ENCODE measurements around the gene FXR2. TPM values are rescaled to one million over a fixed set of nuclear protein-coding genes. Genes with fewer than 3 reads are reported as not detected.

The FXR2 gene
- total RNA-seq, 2 donors from 2014 or later = 34.7 to 66.2 TPM

DNA sequence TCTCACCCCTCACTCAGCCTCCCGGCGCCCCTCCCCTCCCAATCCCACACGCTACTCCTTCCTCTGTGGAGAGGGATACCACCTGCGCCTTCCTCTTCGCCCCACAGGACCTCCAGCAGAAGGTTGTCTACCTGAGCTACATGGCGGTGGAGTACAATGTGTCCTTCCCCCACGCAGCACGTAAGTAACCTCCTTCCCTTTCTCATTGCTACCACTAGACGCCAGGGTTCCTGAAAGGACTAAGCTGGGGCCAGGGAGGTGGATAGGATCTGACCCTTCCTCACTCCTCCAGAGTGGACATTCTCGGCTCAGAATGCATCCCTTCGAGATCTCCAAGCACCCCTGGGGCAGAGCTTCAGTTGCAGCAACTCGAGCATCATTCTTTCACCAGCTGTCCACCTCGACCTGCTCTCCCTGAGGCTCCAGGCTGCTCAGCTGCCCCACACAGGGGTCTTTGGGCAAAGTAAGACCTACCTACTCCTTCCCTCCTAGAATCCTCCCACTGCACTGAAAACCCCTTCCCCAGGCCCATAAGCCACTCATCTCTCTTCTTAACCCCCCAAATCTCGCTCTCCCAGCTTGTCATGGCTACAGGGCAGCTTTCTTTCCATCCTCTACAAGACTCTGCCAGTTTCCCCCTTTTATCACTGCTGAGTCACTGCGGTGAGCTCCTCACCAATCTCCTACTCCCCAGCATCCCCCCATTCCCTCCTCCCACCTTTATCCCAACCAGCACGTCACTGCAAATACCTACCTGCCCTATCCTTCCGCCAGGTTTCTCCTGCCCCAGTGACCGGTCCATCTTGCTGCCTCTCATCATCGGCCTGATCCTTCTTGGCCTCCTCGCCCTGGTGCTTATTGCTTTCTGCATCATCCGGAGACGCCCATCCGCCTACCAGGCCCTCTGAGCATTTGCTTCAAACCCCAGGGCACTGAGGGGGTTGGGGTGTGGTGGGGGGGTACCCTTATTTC is 33.8 kb downstream of the FXR2 start:
- no peak for ATAC-seq
- H3K9me3 Mint-ChIP-seq = no peaks in the 10 kb centered on the region

DNA sequence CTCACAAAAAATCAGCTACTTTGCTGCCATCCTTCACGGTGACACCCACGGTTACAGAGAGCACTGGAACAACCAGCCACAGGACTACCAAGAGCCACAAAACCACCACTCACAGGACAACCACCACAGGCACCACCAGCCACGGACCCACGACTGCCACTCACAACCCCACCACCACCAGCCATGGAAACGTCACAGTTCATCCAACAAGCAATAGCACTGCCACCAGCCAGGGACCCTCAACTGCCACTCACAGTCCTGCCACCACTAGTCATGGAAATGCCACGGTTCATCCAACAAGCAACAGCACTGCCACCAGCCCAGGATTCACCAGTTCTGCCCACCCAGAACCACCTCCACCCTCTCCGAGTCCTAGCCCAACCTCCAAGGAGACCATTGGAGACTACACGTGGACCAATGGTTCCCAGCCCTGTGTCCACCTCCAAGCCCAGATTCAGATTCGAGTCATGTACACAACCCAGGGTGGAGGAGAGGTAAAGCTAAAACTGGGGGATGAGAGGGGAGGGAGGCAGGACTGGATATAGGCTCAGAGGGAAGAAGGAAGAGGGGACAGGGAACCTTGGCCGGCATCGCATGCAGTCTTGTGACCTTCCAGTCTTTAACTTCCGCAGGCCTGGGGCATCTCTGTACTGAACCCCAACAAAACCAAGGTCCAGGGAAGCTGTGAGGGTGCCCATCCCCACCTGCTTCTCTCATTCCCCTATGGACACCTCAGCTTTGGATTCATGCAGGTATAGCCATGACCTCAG is 34.7 kb downstream of the FXR2 start:
- peak in 1 of 2 donors; percentile 76 for DNase-seq (ENCODE audit: low spot score in 2 of 2)
- ATAC-seq = peak; percentile 0 to 11
- peaks cover 49 to 73% of the 10 kb centered on the region in 2 donors for H3K36me3 Mint-ChIP-seq
- no peaks in the 10 kb centered on the region for H3K9me3 Mint-ChIP-seq
- peak overlapping the region; percentile 88 to 100 for H3K27ac Mint-ChIP-seq

More for the DNA sequence above, 33.8 kb downstream of the FXR2 start:
- peak overlapping the region; percentile 88 to 100 for H3K27ac Mint-ChIP-seq
- H3K36me3 Mint-ChIP-seq = peaks cover 46 to 71% of the 10 kb centered on the region in 2 donors
- DNase-seq (ENCODE audit: low spot score in 2 of 2) = no peak

DNA sequence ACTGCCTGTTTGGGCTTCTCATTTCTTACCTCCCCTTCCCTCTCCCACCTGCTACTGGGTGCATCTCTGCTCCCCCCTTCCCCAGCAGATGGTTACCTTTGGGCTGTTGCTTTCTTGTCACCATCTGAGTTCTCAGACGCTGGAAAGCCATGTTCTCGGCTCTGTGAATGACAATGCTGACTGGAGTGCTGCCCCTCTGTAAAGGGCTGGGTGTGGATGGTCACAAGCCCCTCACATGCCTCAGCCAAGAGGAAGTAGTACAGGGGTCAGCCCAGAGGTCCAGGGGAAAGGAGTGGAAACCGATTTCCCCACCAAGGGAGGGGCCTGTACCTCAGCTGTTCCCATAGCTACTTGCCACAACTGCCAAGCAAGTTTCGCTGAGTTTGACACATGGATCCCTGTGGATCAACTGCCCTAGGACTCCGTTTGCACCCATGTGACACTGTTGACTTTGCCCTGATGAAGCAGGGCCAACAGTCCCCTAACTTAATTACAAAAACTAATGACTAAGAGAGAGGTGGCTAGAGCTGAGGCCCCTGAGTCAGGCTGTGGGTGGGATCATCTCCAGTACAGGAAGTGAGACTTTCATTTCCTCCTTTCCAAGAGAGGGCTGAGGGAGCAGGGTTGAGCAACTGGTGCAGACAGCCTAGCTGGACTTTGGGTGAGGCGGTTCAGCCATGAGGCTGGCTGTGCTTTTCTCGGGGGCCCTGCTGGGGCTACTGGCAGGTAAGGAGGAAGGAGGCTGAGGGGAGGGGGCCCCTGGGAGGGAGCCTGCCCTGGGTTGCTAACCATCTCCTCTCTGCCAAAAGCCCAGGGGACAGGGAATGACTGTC is 35.5 kb downstream of the FXR2 start, which contains the start of gene CD68:
CD68 (plus strand) TSS at position 638 of the 833 bp plus-strand sequence; CDS start at position 678, 40 bp downstream.
- Mint-ChIP-seq H3K27ac (peak within 1 kb of the TSS; percentile 88 to 100), H3K36me3 (peaks cover 49 to 73% of the 10 kb centered on the region in 2 donors), H3K9me3 (no peaks in the 10 kb centered on the region)
- peak; percentile 65 to 77 for DNase-seq (ENCODE audit: low spot score in 2 of 2)
- peak; percentile 52 to 76 for ATAC-seq

DNA sequence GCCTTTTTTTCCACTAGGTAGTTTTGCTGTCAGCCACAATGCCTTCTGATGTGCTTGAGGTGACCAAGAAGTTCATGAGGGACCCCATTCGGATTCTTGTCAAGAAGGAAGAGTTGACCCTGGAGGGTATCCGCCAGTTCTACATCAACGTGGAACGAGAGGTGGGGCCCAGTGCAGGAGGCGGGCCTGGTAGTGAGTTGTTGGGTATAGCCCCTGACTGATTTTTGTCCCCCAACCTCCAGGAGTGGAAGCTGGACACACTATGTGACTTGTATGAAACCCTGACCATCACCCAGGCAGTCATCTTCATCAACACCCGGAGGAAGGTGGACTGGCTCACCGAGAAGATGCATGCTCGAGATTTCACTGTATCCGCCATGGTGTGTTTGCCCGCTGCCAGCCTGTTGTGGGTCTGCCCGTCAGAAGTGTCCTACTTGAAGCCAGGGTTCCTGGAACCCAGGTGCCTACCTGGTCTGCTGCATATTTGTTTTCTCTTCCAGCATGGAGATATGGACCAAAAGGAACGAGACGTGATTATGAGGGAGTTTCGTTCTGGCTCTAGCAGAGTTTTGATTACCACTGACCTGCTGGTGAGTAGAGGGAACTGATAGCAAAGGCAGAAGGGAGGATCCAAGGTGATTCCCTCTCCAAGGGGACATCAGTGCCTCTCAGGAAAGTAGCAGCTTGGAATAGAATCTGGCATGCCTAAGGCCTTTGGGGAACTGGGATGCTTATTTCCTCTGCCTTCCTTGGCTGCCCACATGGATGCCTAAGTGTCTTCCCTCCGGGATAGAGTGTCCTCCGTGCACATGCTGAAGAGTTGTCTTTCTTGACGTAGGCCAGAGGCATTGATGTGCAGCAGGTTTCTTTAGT is 37.1 kb downstream of the FXR2 start:
- peak overlapping the region; percentile 98 to 100 for H3K27ac Mint-ChIP-seq
- H3K9me3 Mint-ChIP-seq = no peaks in the 10 kb centered on the region
- peaks cover 54 to 86% of the 10 kb centered on the region in 2 donors for H3K36me3 Mint-ChIP-seq
- DNase-seq (ENCODE audit: low spot score in 2 of 2) (no peak), ATAC-seq (no peak)

DNA sequence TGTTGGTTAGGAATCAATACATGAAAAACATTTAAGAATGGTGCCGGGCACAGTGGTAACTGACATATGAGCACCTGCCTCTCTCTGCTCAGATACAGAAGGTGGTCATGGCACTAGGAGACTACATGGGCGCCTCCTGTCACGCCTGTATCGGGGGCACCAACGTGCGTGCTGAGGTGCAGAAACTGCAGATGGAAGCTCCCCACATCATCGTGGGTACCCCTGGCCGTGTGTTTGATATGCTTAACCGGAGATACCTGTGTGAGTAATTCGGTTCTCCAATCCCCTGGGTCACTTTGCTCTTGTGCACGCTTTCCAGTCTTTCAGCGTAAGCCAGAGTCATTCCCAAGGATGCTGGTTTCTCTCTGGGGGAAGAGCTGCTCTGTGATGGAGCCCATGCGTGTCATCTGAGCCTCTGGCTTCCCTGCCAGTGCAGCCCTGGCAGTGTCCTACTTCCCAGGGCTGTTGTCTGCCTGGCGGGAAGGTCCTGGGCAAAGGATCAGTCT is 38.2 kb downstream of the FXR2 start:
- no peak for DNase-seq (ENCODE audit: low spot score in 2 of 2)
- no peak for ATAC-seq
- H3K27ac Mint-ChIP-seq = peak overlapping the region; percentile 98 to 100

DNA sequence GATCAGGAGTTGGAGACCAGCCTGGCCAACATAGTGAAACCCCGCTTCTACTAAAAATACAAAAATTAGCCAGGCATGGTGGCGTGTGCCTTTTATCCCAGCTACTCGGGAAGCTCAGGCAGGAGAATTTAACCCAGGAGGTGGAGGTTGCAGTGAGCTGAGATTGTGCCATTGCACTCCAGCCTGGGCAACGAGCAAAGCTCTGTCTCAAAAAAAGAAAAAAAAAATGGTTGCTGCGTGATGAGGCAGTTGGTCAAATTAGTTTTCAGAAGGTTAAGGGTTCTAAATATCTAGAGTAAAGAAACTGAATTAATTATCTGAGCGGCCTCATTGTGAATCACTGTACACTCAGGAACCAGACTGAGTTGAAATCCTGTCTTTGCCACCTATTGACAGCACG is 38.7 kb downstream of the FXR2 start:
- no peak for ATAC-seq
- H3K9me3 Mint-ChIP-seq = no peaks in the 10 kb centered on the region
- H3K27ac Mint-ChIP-seq = peak overlapping the region; percentile 98 to 100
- H3K36me3 Mint-ChIP-seq = peaks cover 60 to 82% of the 10 kb centered on the region in 2 donors
- no peak for DNase-seq (ENCODE audit: low spot score in 2 of 2)

More for the DNA sequence above, 38.2 kb downstream of the FXR2 start:
- Mint-ChIP-seq H3K9me3 (no peaks in the 10 kb centered on the region), H3K36me3 (peaks cover 56 to 87% of the 10 kb centered on the region in 2 donors)

DNA sequence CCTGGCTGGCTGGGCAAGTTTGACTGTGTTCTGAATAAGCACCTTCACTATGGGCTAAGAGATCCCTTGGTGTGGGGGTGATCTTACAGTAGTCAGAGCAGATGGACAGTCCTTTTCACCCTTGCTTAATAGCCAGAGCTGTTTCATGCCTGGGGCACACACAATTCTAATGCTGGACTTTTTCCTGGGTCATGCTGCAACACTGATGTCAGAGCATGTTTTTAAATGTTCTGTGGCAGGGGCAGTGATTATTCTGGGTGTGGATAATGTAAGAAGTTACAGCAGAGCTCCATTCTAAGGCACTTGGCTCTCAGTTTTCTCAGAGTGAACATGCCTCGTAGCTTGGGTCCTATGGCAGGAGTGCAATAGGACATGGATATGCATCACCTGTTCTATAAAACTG is 39.2 kb downstream of the FXR2 start:
- Mint-ChIP-seq H3K36me3 (peaks cover 61 to 78% of the 10 kb centered on the region in 2 donors), H3K9me3 (no peaks in the 10 kb centered on the region), H3K27ac (peak overlapping the region; percentile 98 to 100)
- ATAC-seq (no peak), DNase-seq (ENCODE audit: low spot score in 2 of 2) (no peak)

DNA sequence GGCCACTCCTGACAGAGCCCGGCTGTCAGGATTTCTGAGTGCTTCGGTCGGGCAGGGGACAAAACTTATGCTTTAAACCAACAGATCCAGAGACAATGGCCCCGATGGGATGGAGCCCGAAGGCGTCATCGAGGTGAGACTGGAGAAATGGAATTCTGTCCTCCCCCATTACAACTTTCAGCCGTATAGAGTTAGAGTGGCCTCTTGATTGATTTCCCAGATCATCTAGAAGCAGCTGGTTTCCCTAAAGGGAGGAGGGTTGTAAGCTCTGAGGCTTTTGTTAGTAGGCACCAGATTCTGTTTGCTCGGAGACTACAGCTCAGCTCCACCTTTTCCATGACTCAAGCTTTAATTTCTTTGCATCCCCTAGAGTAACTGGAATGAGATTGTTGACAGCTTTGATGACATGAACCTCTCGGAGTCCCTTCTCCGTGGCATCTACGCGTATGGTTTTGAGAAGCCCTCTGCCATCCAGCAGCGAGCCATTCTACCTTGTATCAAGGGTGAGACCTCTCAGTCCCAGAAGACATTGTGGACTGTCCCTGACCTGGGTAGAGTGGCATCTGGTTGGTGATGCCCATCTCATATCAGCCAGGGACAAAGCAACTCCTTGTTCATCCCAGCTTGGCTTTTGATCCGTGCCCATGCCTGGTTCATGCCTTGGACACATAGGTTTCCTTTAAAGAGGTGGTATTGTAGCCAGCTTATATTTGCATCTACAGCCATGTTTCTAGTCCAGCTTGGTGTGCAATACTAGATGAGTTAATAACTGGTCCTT is 40.3 kb downstream of the FXR2 start:
- Mint-ChIP-seq H3K36me3 (peaks cover 61 to 72% of the 10 kb centered on the region in 2 donors), H3K27ac (peak overlapping the region; percentile 98 to 100), H3K9me3 (no peaks in the 10 kb centered on the region)
- DNase-seq (ENCODE audit: low spot score in 2 of 2) = no peak
- ATAC-seq = no peak

DNA sequence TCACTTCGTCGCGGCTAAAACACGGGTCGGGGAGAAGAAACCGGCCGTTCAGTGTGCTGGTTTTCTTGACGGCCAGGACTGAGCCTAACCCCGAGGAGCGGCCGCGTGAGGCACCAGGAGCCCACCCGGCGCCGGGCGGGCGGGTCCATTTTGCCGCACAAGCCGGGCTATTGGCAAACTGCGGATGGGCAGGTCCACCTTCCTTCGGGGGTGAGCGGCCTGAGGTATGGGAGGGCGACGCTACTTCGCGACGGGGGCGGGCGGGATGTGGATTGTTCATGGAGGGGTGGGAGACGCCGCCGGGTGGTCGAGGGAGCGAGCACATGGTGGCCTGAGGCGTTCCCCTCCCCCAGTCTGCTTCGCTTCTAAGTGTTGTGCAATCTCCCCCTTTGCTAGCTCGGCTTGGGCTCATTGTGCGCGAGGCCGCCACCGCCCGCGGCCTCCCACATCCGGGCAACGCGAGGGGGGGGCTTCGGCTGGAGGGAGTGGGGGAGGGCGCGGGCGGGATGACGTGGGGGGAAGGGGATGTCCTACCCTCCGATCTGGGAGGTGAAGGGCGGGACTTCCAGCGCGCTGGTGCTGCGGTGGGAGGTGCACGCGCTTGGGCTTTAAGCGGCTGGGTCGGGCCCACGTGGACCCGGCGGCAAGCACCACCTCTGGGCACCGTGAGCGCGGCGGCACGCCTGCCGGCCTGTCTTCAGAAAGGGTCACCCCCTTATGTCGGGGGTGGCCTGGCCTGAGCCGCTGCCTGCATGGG is 41.2 kb downstream of the FXR2 start:
- ATAC-seq (peak; percentile 42 to 45), DNase-seq (ENCODE audit: low spot score in 2 of 2) (peak; percentile 81 to 88)
- H3K27ac Mint-ChIP-seq = peak overlapping the region; percentile 98 to 100
- no peaks in the 10 kb centered on the region for H3K9me3 Mint-ChIP-seq
- peaks cover 61 to 64% of the 10 kb centered on the region in 2 donors for H3K36me3 Mint-ChIP-seq

DNA sequence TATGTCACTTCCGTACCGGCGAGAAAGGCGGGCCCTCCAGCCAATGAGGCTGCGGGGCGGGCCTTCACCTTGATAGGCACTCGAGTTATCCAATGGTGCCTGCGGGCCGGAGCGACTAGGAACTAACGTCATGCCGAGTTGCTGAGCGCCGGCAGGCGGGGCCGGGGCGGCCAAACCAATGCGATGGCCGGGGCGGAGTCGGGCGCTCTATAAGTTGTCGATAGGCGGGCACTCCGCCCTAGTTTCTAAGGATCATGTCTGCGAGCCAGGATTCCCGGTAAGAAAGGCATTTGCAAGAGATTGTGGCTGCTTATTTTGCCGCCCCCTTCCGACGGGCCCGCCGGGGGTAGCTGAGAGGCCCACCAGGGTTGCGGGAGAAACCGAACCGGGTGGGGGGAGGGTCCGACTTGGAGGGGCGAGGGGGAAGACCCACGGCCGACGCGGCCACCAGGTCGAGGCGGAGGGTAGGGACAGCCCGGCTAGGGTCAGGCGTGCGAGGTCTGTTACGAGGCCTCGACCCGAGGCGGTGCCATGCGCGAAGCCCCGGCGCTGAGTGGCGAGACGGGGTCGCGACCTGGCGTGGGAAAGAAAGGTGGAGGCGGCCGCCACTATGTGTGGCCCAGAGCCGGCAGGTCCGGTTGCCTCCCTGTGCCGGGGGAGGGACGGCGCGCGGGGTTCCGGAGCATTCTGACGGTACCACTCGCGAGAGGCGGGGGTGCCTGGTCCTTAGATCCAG is 41.9 kb downstream of the FXR2 start:
- DNase-seq (ENCODE audit: low spot score in 2 of 2) (peak; percentile 100), ATAC-seq (peak; percentile 89 to 91)
- Mint-ChIP-seq H3K36me3 (peaks cover 58 to 59% of the 10 kb centered on the region in 2 donors), H3K27ac (peak overlapping the region; percentile 98 to 100), H3K9me3 (no peaks in the 10 kb centered on the region)

DNA sequence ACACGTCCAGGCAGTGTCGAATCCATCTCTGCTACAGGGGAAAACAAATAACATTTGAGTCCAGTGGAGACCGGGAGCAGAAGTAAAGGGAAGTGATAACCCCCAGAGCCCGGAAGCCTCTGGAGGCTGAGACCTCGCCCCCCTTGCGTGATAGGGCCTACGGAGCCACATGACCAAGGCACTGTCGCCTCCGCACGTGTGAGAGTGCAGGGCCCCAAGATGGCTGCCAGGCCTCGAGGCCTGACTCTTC is 42.4 kb downstream of the FXR2 start:
- Mint-ChIP-seq H3K9me3 (no peaks in the 10 kb centered on the region), H3K36me3 (peaks cover 53 to 55% of the 10 kb centered on the region in 2 donors), H3K27ac (peak overlapping the region; percentile 98 to 100)
- DNase-seq (ENCODE audit: low spot score in 2 of 2) (no peak), ATAC-seq (no peak)

DNA sequence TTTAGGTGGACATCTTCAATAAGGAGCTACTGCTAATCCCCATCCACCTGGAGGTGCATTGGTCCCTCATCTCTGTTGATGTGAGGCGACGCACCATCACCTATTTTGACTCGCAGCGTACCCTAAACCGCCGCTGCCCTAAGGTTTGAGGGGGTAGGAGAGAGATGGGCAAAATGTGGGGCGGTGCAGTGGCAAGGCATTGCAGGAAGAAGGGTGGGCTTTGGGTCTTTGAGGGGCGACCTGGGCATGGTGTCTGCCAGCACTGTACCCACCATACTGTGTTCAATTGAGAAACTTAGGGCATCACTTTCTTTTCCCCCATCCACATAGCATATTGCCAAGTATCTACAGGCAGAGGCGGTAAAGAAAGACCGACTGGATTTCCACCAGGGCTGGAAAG is 44.3 kb downstream of the FXR2 start:
- peak overlapping the region in 1 of 2 donors; percentile 22 for H3K27ac Mint-ChIP-seq
- H3K36me3 Mint-ChIP-seq = peaks cover 35 to 38% of the 10 kb centered on the region in 2 donors
- DNase-seq (ENCODE audit: low spot score in 2 of 2) (no peak), ATAC-seq (no peak)
- no peaks in the 10 kb centered on the region for H3K9me3 Mint-ChIP-seq

DNA sequence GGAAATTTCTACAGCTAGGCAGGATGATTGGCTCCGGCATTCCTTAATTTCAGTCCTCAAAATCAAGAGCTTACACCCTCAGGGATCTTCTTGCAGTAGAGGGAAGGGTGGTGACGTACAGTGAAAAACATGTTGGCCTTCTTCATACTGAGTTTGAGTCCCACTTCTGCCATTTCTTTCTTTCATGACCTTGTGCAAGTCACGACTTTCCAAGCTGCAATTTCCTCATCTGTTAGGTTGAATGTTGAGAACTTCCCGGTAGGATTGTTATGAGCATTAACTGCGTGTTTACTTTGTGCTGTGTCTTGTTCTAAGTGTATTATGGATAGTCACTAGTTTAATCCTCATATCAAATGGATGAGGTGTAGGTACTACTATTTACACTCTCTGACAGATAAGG is 45.1 kb downstream of the FXR2 start:
- DNase-seq (ENCODE audit: low spot score in 2 of 2) (no peak), ATAC-seq (no peak)
- Mint-ChIP-seq H3K9me3 (no peaks in the 10 kb centered on the region), H3K27ac (peak overlapping the region in 1 of 2 donors; percentile 3), H3K36me3 (peaks cover 27 to 31% of the 10 kb centered on the region in 2 donors)

All from activated naive CD4-positive, alpha-beta T cell treated with anti-CD3 and anti-CD28 coated beads, Interleukin-2, amount 50 U/mL, for 72 hours (primary cell).